SKM-1 (cell line): ENCODE measurements around the gene TTC34.
"Not testable (repeated sequence)": the region's sequence is repeated elsewhere in the genome, so short reads cannot be mapped to it uniquely, and the experiment has no call there.

Experiments used
- DNase-seq: peaks from one replicate; lab custom pipeline; 2025; ENCODE audit not compliant: unreplicated experiment; lab: John Stamatoyannopoulos, UW

TTC34 gene

DNA sequence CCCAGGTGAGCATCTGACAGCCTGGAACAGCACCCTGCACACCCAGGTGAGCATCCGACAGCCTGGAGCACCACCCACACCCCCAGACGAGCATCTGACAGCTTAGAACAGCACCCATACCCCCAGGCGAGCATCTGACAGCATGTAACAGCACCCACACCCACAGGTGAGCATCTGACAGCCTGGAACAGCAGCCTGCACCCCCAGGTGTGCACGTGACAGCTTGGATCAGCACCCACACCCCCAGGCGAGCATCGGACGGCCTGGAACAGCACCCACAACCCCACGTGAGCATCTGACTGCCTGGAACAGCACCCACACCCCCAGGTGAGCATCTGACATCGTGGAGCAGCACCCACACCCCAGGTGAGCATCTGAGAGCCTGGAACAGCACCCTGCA lies 116.6 kb downstream of the TTC34 start:
- DNase-seq: not testable (repeated sequence)

DNA sequence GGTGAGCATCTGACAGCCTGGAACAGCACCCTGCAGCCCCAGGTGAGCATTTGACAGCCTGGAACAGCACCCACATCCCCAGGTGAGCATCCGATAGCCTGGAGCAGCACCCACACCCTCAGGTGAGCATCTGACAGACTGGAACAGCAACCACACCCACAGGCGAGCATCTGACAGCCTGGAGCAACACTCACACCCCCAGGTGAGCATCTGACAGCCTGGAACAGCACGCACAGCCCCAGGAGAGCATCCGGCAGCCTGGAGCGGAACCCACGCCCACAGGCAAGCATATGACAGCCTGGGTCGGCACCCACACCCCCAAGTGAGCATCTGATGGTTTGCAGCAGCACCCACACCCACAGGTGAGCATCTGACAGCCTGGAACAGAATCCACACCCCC lies 117.5 kb downstream of the TTC34 start:
- DNase-seq: not testable (repeated sequence)

- not testable (repeated sequence) for DNase-seq
Observed at GRCh38 chr1:2683321-2683741, 118.2 kb downstream of the TTC34 start.

DNA sequence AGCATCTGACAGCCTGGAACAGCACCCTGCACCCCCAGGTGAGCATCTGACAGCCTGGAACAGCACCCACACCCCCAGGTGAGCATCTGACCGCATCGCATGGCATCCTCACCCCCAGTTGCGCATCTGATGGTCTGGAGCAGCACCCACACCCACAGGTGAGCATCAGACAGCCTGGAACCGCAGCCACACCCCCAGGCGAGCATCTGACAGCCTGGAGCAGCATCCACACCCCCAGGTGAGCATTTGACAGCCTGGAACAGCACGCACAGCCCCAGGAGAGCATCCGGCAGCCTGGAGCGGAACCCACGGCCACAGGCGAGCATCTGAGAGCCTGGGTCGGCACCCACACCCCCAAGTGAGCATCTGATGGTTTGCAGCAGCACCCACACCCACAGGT lies 118.6 kb downstream of the TTC34 start:
- not testable (repeated sequence) for DNase-seq

DNA sequence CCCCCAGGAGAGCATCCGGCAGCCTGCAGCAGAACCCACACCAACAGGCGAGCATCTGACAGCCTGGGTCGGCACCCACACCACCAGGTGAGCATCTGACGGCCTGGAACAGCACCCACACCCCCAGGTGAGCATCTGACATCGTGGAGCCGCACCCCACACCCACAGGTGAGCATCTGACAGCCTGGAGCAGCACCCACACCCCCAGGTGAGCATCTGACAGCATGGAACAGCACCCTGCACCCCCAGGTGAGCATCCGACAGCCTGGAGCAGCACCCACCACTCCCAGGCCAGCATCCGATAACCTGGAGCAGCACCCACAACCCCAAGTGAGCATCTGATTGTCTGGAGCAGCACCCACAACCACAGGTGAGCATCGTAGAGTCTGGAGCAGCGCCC lies 124.8 kb downstream of the TTC34 start:
- DNase-seq: not testable (repeated sequence)

GRCh38 chr1:2671656-2672055 lies 129.8 kb downstream of the TTC34 start:
- DNase-seq: not testable (repeated sequence)

GRCh38 chr1:2659806-2660205 lies 141.7 kb downstream of the TTC34 start:
- DNase-seq: not testable (repeated sequence)

GRCh38 chr1:2657909-2658308 lies 143.6 kb downstream of the TTC34 start:
- DNase-seq: not testable (repeated sequence)

DNA sequence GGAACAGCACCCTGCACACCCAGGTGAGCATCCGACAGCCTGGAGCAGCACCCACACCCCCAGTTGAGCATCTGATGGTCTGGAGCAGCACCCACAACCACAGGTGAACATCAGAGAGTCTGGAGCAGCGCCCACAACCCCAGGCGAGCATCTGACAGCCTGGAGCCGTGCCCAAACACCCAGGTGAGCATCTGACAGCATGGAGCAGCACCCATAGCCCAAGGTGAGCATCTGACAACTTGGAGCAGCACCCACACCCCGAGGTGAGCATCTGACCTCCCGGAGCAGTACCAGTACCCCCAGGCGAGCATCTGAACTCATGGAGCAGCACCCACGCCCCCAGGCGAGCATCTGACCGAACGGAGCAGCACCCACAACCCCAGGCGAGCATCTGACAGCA lies 144.4 kb downstream of the TTC34 start:
- DNase-seq: not testable (repeated sequence)

DNA sequence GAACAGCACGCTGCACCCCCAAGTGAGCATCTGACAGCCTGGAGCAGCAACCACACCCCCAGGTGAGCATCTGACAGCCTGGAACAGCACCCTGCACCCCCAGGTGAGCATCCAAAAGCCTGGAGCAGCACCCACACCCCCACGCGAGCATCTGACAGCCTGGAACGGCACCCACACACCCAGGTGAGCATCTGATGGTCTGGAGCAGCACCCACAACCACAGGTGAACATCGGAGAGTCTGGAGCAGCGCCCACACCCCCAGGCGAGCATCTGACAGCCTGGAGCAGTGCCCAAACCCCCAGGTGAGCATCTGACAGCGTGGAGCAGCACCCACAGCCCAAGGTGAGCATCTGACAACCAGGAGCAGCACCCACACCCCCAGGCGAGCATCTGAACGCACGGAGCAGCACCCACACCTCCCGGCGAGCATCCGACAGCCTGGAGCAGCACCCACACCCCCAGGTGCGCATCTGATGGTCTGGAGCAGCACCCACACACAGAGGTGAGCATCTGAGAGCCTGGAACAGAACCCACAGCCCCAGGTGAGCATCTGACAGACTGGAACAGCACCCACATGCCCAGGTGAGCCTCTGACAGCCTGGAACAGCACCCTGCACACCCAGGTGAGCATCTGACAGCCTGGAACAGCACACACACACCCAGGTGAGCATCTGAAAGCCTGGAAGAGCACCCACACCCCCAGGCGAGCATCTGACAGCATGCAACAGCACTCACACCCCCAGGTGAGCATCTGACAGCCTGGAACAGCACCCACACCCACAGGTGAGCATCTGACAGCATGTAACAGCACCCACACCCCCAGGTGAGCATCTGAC lies 145.7 kb downstream of the TTC34 start:
- not testable (repeated sequence) for DNase-seq

DNA sequence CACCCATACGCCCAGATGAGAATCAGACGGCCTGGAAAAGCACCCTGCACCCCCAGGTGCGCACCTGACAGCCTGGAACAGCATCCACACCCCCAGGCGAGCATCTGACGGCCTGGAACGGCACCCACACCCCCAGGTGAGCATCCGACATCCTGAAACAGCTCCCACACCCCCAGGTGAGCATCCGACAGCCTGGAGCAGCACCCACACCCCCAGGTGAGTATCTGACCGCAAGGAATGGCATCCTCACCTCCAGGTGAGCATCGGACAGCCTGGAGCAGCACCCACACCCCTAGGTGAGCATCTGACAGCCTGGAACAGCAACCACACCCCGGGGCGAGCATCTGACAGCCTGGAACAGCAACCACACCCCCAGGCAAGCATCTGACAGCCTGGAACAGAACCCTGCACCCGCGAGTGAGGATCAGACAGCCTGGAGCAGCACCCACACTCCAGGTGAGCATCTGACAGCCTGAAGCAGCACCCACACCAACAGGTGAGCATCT lies 147.0 kb downstream of the TTC34 start:
- not testable (repeated sequence) for DNase-seq

DNA sequence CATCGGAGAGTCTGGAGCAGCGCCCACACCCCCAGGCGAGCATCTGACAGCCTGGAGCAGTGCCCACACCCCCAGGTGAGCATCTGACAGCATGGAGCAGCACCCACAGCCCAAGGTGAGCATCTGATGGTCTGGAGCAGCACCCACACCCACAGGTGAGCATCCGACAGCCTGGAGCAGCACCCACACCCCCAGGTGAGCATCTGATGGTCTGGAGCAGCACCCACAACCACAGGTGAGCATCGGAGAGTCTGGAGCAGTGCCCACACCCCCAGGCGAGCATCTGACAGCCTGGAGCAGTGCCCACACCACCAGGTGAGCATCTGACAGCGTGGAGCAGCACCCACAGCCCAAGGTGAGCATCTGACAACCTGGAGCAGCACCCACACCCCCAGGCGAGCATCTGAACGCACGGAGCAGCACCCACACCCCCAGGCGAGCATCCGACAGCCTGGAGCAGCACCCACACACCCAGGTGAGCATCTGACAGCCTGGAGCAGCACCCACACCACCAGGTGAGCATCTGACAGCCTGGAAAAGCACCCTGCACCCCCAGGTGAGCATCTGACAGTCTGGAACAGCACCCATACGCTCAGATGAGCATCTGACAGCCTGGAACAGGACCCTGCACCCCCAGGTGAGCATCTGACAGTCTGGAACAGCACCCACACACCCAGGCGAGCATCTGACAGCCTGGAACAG lies 147.6 kb downstream of the TTC34 start:
- not testable (repeated sequence) for DNase-seq

DNA sequence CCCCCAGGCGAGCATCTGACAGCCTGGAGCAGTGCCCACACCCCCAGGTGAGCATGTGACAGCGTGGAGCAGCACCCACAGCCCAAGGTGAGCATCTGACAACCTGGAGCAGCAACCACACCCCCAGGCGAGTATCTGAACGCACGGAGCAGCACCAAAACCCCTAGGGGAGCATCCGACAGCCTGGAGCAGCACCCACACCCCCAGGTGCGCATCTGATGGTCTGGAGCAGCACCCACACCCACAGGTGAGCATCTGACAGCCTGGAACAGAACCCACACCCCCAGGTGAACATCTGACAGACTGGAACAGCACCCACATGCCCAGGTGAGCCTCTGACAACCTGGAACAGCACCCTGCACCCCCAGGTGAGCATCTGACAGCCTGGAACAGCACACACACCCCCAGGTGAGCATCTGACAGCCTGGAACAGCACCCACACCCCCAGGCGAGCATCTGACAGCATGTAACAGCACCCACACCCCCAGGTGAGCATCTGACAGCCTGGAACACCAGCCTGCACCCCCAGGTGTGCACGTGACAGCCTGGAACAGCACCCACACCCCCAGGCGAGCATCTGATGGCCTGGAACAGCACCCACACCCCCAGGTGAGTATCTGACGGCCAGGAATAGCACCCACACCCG lies 148.4 kb downstream of the TTC34 start:
- not testable (repeated sequence) for DNase-seq

DNA sequence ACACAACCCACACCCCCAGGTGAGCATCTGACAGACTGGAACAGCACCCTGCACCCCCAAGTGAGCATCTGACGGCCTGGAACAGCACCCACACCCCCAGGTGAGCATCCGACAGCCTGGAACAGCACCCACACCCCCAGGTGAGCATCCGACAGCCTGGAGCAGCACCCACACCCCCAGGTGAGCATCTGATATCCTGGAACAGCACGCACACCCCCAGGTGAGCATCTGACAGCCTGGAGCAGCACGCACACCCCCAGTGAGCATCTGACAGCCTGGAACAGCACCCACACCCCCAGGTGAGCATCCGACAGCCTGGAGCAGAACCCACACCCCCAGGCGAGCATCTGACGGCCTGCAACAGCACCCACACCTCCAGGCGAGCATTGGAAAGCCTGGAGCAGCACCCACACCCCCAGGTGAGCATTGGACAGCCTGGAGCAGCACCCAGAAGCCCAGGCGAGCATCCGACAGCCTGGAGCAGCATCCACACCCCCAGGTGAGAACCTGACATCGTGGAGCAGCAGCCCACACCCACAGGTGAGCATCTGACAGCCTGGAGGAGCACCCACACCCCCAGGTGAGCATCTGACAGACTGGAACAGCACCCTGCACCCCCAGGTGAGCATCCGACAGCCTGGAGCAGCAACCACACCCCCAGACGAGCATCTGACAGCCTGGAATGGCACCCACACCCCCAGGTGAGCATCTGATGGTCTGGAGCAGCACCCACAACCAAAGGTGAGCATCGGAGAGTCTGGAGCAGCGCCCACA lies 149.2 kb downstream of the TTC34 start:
- not testable (repeated sequence) for DNase-seq

- DNase-seq: no peak
Observed at GRCh38 chr1:2650967-2651645, 150.4 kb downstream of the TTC34 start.

DNA sequence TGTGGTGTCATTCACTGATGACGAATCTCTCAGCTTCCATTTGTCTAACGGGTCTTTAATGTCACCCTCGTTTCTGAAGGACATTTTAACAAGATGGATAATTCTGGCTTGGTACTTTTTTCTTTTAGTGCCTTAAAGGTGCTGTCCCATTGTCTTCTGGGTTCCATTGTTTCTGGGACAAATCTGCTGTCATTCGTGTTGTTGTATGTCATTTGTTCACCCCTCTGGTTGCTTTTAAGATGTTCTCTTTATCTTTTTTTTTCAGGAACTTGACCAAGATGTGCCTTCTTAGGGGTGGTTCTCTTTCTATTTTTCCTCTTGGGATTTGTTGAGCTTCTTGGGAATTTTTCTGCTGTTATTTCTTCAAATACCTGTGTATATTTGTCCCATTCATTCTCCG lies 154.7 kb downstream of the TTC34 start:
- DNase-seq: no peak

- DNase-seq: no peak
Observed at GRCh38 chr1:2645776-2646175, 155.7 kb downstream of the TTC34 start.

- DNase-seq: no peak
Observed at GRCh38 chr1:2645143-2645542, 156.3 kb downstream of the TTC34 start.

GRCh38 chr1:2644591-2645101 lies 156.8 kb downstream of the TTC34 start:
- no peak for DNase-seq

DNA sequence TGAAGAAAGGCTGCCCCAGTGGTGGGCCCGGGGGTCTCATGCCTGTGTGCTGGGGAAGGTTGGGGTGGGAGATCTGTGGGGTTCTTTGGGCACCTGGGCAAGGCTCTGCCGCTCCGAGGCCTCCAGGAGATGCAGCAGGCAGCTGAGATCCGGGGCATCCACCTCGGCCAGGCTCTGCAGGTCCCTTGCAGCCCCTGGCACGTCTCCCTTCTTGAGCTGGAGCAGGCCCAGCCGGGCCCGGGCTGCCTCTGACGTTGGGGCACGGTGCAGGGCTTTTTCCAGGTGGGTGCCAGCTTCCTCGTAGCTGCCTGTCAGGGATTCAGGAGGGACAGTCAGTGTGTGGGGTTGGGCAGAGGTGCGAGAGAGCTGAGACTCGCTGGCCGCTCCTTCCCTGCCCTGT lies 157.3 kb downstream of the TTC34 start:
- DNase-seq: no peak
